ENCODE results near the gene NFYC.

NFYC gene

GRCh38 chr1:40785446-40785845 lies 93.9 kb downstream of the NFYC start:
- no peak overlapping the region for H3K4me3 ChIP-seq (replicated peaks; ENCODE audit: low read depth, low read length)
- no peak for TF ChIP-seq CTCF (IDR thresholded peaks at IDR 0.05; ENCODE audit: low read depth, low read length, missing control alignments)

GRCh38 chr1:40786171-40786994 lies 94.9 kb downstream of the NFYC start:
- H3K4me3 ChIP-seq (replicated peaks; ENCODE audit: low read depth, low read length): no peak overlapping the region
- no peak for TF ChIP-seq CTCF (IDR thresholded peaks at IDR 0.05; ENCODE audit: low read depth, low read length, missing control alignments)
- no peak for DNase-seq (ENCODE audit: extremely low read depth, low read depth)

More at GRCh38 chr1:40785446-40785845, 93.9 kb downstream of the NFYC start:
- DNase-seq (ENCODE audit: extremely low read depth, low read depth): no peak

GRCh38 chr1:40786995-40787705 lies 95.6 kb downstream of the NFYC start:
- H3K4me3 ChIP-seq (replicated peaks; ENCODE audit: low read depth, low read length): no peak overlapping the region
- no peak for TF ChIP-seq CTCF (IDR thresholded peaks at IDR 0.05; ENCODE audit: low read depth, low read length, missing control alignments)
- no peak for DNase-seq (ENCODE audit: extremely low read depth, low read depth)

GRCh38 chr1:40787737-40788560 lies 96.4 kb downstream of the NFYC start:
- TF ChIP-seq CTCF (IDR thresholded peaks at IDR 0.05; ENCODE audit: low read depth, low read length, missing control alignments): no peak
- H3K4me3 ChIP-seq (replicated peaks; ENCODE audit: low read depth, low read length): no peak overlapping the region

GRCh38 chr1:40788561-40789341 lies 97.2 kb downstream of the NFYC start:
- no peak for TF ChIP-seq CTCF (IDR thresholded peaks at IDR 0.05; ENCODE audit: low read depth, low read length, missing control alignments)
- no peak for DNase-seq (ENCODE audit: extremely low read depth, low read depth)
- no peak overlapping the region for H3K4me3 ChIP-seq (replicated peaks; ENCODE audit: low read depth, low read length)

More at GRCh38 chr1:40787737-40788560, 96.4 kb downstream of the NFYC start:
- no peak for DNase-seq (ENCODE audit: extremely low read depth, low read depth)

- H3K4me3 ChIP-seq (replicated peaks; ENCODE audit: low read depth, low read length): no peak overlapping the region
- no peak for TF ChIP-seq CTCF (IDR thresholded peaks at IDR 0.05; ENCODE audit: low read depth, low read length, missing control alignments)
- no peak for DNase-seq (ENCODE audit: extremely low read depth, low read depth)
Observed at GRCh38 chr1:40789342-40789598, 97.8 kb downstream of the NFYC start.
